Esophagus squamous epithelium (tissue), 5 donors: ENCODE data around the gene MYPN. TPM values are rescaled to one million over a fixed set of nuclear protein-coding genes. Genes with fewer than 3 reads are reported as not detected.

ENCODE experiments used
- DNase-seq: peaks from one replicate; lab custom pipeline; 2025; lab: John Stamatoyannopoulos, UW
- H3K27ac ChIP-seq, 4 donors: fragments of 200-600 bp; sonication (generic); one replicate each; pipeline ENCODE4 v1.5.1; 2016 to 2019; ENCODE audit warnings: mild to moderate bottlenecking in 1 of 4
- H3K27me3 ChIP-seq, 4 donors: fragments of 200-600 bp; sonication (generic); 1 replicate in 3 of 4; 2 replicates in 1 of 4; pipeline versions ENCODE4 v1.5.1 to v1.6.0; 2017 to 2021; ENCODE audit warnings: antibody characterized with exemption in 1 of 4
- H3K36me3 ChIP-seq, 3 donors: fragments of 200-600 bp; sonication (generic); one replicate each; pipeline ENCODE4 v1.5.1; 2016 to 2019
- H3K4me1 ChIP-seq, 3 donors: fragments of 200-600 bp; sonication (generic); one replicate each; pipeline ENCODE4 v1.5.1; 2017 to 2019
- H3K4me3 ChIP-seq, 4 donors: fragments of 200-600 bp; sonication (generic); 1 replicate in 3 of 4; 2 replicates in 1 of 4; pipeline ENCODE4 v1.5.1; 2016 to 2019; ENCODE audit warnings: mild to moderate bottlenecking in 2 of 4, moderate library complexity in 1 of 4
- H3K9me3 ChIP-seq, 3 donors: fragments of 200-600 bp; sonication (generic); one replicate each; pipeline ENCODE4 v1.5.1; 2016 to 2019
- CTCF ChIP-seq, 6 experiments: fragments of 450-650 bp in 4 of 6; fragments of 200-600 bp in 2 of 6; sonication (generic) in 2 of 6; IDR thresholded peaks; one replicate each; pipeline ENCODE4 v1.5.1; 2016 to 2019; ENCODE audit warnings: antibody characterized with exemption in 6 of 6, mild to moderate bottlenecking in 4 of 6, moderate library complexity in 4 of 6
- POLR2A ChIP-seq, 4 donors: fragments of 450-650 bp; IDR thresholded peaks; one replicate each; pipeline ENCODE4 v1.6.1; 2017; ENCODE audit warnings: antibody characterized with exemption in 4 of 4, mild to moderate bottlenecking in 4 of 4, moderate library complexity in 3 of 4
- WGBS, 2 donors: methylation state at CpG; one replicate each; pipeline ENCODE4 v1.1.5; 2018; 5-methylcytosine and 5-hydroxymethylcytosine counted together
- intact Hi-C: fragments of 100-400 bp; cut with DNase I; formaldehyde crosslinking; loops from one replicate; pipeline ENCODE4 v1.15.0; 2022
- total RNA-seq, 4 donors: library from RNA; depleted of rRNA; stranded (reverse); fragments of >200 nt; gene quantifications; one replicate each; pipeline ENCODE4 v1.1.0, GENCODE V29; 2016
- donor health status: DM: yes; HTN: yes; CAD: no.

The MYPN gene
- total RNA-seq, 4 donors from 2014 or later, result not detected

DNA sequence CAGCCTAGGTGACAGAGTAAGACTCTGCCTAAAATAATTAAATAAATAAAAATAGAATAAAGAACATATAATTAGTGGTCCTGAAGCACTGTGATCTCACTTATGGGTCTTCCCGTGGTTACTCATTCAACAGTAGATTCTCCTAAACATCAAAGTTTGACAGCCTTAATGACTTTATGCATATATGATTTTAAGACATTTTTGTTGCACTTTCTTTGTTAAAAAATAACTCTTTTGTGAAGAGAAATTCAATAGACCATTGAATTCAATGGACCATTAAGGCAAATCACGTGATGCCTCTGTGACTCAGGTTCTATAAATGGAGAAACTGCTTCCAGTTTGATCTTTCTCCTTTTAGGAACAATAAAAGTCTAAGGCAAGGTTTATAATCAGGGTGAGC, 63.0 kb downstream of the MYPN start:
- WGBS, 2 donors, result 46 to 50% methylated on average over 2 of the region's 2 CpGs
- DNase-seq, result no peak
- intact Hi-C loops, result no loop called here
- TF ChIP-seq POLR2A (IDR thresholded peaks at IDR 0.05), result no peak
- no peak for TF ChIP-seq CTCF (IDR thresholded peaks at IDR 0.05)
- Histone ChIP-seq H3K36me3 (no peaks in the 10 kb centered on the region), H3K27ac (no peak overlapping the region), H3K4me1 (no peaks in the 10 kb centered on the region), H3K9me3 (no peaks in the 10 kb centered on the region), H3K27me3 (no peaks in the 10 kb centered on the region), H3K4me3 (no peak overlapping the region)

DNA sequence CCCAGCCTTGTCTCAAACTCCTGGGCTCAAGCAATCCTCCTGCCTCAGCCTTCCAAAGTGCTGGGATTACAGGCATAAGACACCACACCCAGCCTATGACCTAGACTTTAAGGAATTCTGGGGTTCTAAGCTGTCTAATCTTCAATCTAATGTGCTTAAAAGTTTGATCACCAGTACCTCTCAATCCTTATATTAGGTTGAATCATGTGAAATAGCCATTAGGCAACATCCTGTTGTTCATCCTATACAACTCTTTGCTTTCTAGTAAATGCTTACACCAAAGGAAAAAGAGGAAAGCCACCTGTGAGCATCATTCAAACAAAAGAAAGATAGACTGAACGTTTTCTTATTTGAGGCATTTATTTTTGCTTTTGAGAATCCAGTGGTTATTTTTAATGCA, 66.7 kb downstream of the MYPN start:
- TF ChIP-seq POLR2A (IDR thresholded peaks at IDR 0.05), result no peak
- TF ChIP-seq CTCF (IDR thresholded peaks at IDR 0.05), result no peak
- WGBS, 2 donors, result 26 to 67% methylated on average over 1 of the region's 1 CpG
- Histone ChIP-seq H3K27ac (no peak overlapping the region), H3K36me3 (no peaks in the 10 kb centered on the region), H3K4me1 (no peaks in the 10 kb centered on the region), H3K27me3 (no peaks in the 10 kb centered on the region), H3K9me3 (no peaks in the 10 kb centered on the region), H3K4me3 (no peak overlapping the region)
- intact Hi-C loops, result no loop called here
- DNase-seq, result no peak

- Histone ChIP-seq H3K4me1 (no peaks in the 10 kb centered on the region), H3K27me3 (no peaks in the 10 kb centered on the region), H3K9me3 (no peaks in the 10 kb centered on the region), H3K27ac (no peak overlapping the region), H3K4me3 (no peak overlapping the region), H3K36me3 (no peaks in the 10 kb centered on the region)
- WGBS, 2 donors, result 75 to 82% methylated on average over 4 of the region's 4 CpGs
- DNase-seq, result no peak
- intact Hi-C loops, result no loop called here
- no peak for TF ChIP-seq POLR2A (IDR thresholded peaks at IDR 0.05)
Observed at GRCh38 chr10:68176797-68177196, 67.5 kb downstream of the MYPN start.

- no peak for TF ChIP-seq CTCF (IDR thresholded peaks at IDR 0.05)
- TF ChIP-seq POLR2A (IDR thresholded peaks at IDR 0.05), result no peak
- no peaks in the 10 kb centered on the region for H3K4me1 ChIP-seq
- no peak for DNase-seq
- no peaks in the 10 kb centered on the region for H3K27me3 ChIP-seq
- intact Hi-C loops, result no loop called here
- H3K27ac ChIP-seq, result no peak overlapping the region
- H3K4me3 ChIP-seq, result no peak overlapping the region
- WGBS, 2 donors, result 68 to 86% methylated on average over 4 of the region's 4 CpGs
- no peaks in the 10 kb centered on the region for H3K9me3 ChIP-seq
- H3K36me3 ChIP-seq, result no peaks in the 10 kb centered on the region
Observed at GRCh38 chr10:68178592-68178991, 69.3 kb downstream of the MYPN start.

DNA sequence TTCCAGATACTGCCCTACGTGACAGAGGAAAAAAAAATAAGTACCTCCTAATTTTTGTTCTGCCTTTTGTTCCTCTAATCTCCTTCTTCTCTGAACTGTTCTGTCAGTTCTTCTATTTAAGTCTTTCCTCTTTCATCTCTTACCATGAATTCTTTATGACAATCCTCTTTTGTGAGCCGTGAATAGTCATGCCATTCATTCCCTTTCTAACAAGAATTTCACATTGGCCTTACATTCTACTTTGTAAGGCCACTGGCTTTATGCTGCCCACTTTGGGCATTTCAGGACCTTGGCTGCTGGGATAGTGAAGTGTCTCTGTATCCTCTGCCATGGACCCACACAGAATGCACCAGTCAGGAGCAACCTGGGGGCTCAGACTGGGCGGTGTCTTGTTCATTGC, 69.7 kb downstream of the MYPN start:
- no peaks in the 10 kb centered on the region for H3K36me3 ChIP-seq
- H3K27me3 ChIP-seq, result no peaks in the 10 kb centered on the region
- H3K27ac ChIP-seq, result no peak overlapping the region
- intact Hi-C loops, result no loop called here
- no peak for DNase-seq
- H3K9me3 ChIP-seq, result no peaks in the 10 kb centered on the region
- H3K4me1 ChIP-seq, result no peaks in the 10 kb centered on the region
- no peak for TF ChIP-seq CTCF (IDR thresholded peaks at IDR 0.05)
- no peak for TF ChIP-seq POLR2A (IDR thresholded peaks at IDR 0.05)
- WGBS, 2 donors, result 57 to 73% methylated on average over 3 of the region's 3 CpGs
- H3K4me3 ChIP-seq, result no peak overlapping the region

DNA sequence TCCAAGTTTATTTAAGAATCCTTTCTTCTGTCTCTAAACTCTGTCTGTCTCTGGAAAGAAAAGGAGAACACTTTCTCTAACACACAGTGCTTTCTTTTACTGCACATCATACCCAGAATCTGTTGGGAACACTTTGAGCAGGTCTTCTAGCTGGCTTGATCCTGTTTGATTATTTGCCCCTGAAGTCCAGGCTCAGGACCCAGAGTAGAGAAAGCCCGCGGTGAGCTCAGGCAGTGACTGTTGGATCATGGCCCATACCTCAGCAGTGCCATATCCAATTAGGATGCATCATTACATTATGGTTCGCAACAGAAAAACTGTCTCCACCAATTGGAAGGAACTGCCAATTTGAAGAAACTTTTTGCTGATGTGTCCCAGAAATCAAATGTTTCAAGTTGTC, 71.2 kb downstream of the MYPN start:
- TF ChIP-seq CTCF (IDR thresholded peaks at IDR 0.05), result no peak
- TF ChIP-seq POLR2A (IDR thresholded peaks at IDR 0.05), result no peak
- intact Hi-C loops, result no loop called here
- DNase-seq, result no peak
- H3K27ac ChIP-seq, result no peak overlapping the region
- H3K4me3 ChIP-seq, result no peak overlapping the region
- WGBS, 2 donors, result 90% methylated on average over 2 to 3 of the region's 3 CpGs
- no peaks in the 10 kb centered on the region for H3K4me1 ChIP-seq
- no peaks in the 10 kb centered on the region for H3K36me3 ChIP-seq
- H3K27me3 ChIP-seq, result peaks cover 0 to 14% (median 0%) of the 10 kb centered on the region in 4 donors
- H3K9me3 ChIP-seq, result no peaks in the 10 kb centered on the region
